K562 (cell line): Measurements from ENCODE around the gene RPL22. TPM values are rescaled to one million over a fixed set of nuclear protein-coding genes. Genes with fewer than 3 reads are reported as not detected.

Source experiments
- BRCA1 ChIP-seq, 2 experiments: fragments of 450-650 bp in 1 of 2; sonication (generic) in 1 of 2; formaldehyde crosslinking in 1 of 2; IDR thresholded peaks; 2 replicates each; pipeline versions ENCODE4 v1.5.0 to v1.6.1; 2017 to 2020; ENCODE audit warnings: mild to moderate bottlenecking in 1 of 2, missing genetic modification reagents in 1 of 2
- DPF2 ChIP-seq: fragments of 450-650 bp; IDR thresholded peaks from 2 replicates; pipeline ENCODE4 v1.6.1; 2016
- ETS2 ChIP-seq: IDR thresholded peaks from 2 replicates; pipeline ENCODE4 v1.6.1; 2016; ENCODE audit warnings: borderline replicate concordance, missing genetic modification characterization, mild to moderate bottlenecking, moderate library complexity, missing compliant biosample characterization; ENCODE audit not compliant: poor library complexity, severe bottlenecking
- FIP1L1 ChIP-seq: fragments of 200-400 bp; formaldehyde crosslinking; IDR thresholded peaks from 2 replicates; pipeline ENCODE4 v1.6.1; 2018; ENCODE audit warnings: mild to moderate bottlenecking, low read depth, low read length; ENCODE audit not compliant: poor library complexity, severe bottlenecking
- FOXK1 ChIP-seq: sonication (generic); formaldehyde crosslinking; IDR thresholded peaks from 2 replicates; pipeline ENCODE4 v1.8.0; 2022; ENCODE audit warnings: missing genetic modification reagents, mild to moderate bottlenecking, borderline replicate concordance
- GTF2E2 ChIP-seq: fragments of 200-800 bp; sonication (Bioruptor generic); IDR thresholded peaks from 2 replicates; pipeline ENCODE4 v1.6.1; 2016; ENCODE audit warnings: missing genetic modification characterization, missing compliant biosample characterization
- HBP1 ChIP-seq: fragments of 450-650 bp; formaldehyde crosslinking; IDR thresholded peaks from 2 replicates; pipeline ENCODE4 v1.4.0; 2022; ENCODE audit warnings: missing genetic modification characterization
- HNRNPK ChIP-seq: fragments of 200-400 bp; formaldehyde crosslinking; IDR thresholded peaks from one replicate; pipeline ENCODE4 v1.6.1; 2018; ENCODE audit warnings: mild to moderate bottlenecking, low read depth, low read length; ENCODE audit not compliant: poor library complexity, severe bottlenecking
- HOMEZ ChIP-seq: fragments of 250-450 bp; sonication (Bioruptor Pico); IDR thresholded peaks from 2 replicates; pipeline ENCODE4 v1.4.0; 2020; ENCODE audit warnings: mild to moderate bottlenecking, moderate library complexity
- PHF8 ChIP-seq: fragments of 200-600 bp; sonication (generic); IDR thresholded peaks from 2 replicates; pipeline ENCODE4 v1.6.1; 2012; ENCODE audit warnings: mixed run types, mild to moderate bottlenecking, inconsistent platforms, low read length, moderate library complexity, borderline replicate concordance
- POLR3A ChIP-seq: IDR thresholded peaks from 2 replicates; pipeline ENCODE4 v1.6.1; 2011; ENCODE audit warnings: borderline replicate concordance, mild to moderate bottlenecking, moderate library complexity; ENCODE audit not compliant: insufficient read length, insufficient read depth; ENCODE audit errors: extremely low read depth
- RBM25 ChIP-seq: fragments of 200-400 bp; formaldehyde crosslinking; IDR thresholded peaks from 2 replicates; pipeline ENCODE4 v1.6.1; 2018; ENCODE audit warnings: low read length, low read depth, moderate library complexity; ENCODE audit not compliant: severe bottlenecking
- RHOXF2B ChIP-seq: fragments of 250-450 bp; sonication (Bioruptor Pico); conservative IDR thresholded peaks from 2 replicates; pipeline ENCODE4 v1.5.1; 2021
- SMARCB1 ChIP-seq: IDR thresholded peaks from 2 replicates; pipeline ENCODE4 v1.6.1; 2011; ENCODE audit warnings: improper control_type of control experiment, low read depth; ENCODE audit not compliant: insufficient read length
- ZBTB9 ChIP-seq: fragments of 450-650 bp; formaldehyde crosslinking; IDR thresholded peaks from 2 replicates; pipeline ENCODE4 v1.4.0; 2020; ENCODE audit warnings: mild to moderate bottlenecking, moderate library complexity
- ZNF282 ChIP-seq: sonication (generic); formaldehyde crosslinking; IDR thresholded peaks from 2 replicates; pipeline ENCODE4 v1.8.1; 2023; ENCODE audit warnings: missing genetic modification reagents
- ZNF449 ChIP-seq: fragments of 250-450 bp; sonication (Bioruptor Pico); IDR thresholded peaks from 2 replicates; pipeline ENCODE4 v1.8.0; 2022; ENCODE audit warnings: moderate library complexity, mild to moderate bottlenecking, inconsistent platforms
- polyA plus RNA-seq, 8 experiments: library from polyadenylated mRNA; depleted of rRNA in 4 of 8; stranded (reverse) in 5 of 8; unstranded in 3 of 8; fragments of >200 nt; fragmentation: Nextera tagmentation in 2 of 8; fragmentation: Illumina TruSeq in 1 of 8; extraction: Ambion mirVana in 2 of 8; extraction: Trizol in 1 of 8; gene quantifications; 2 replicates each; pipeline versions ENCODE4 v1.2.1 to v1.2.3, GENCODE V29; 2011 to 2014; ENCODE audit warnings: inconsistent platforms in 1 of 8, missing spikeins in 1 of 8
- total RNA-seq, 7 experiments: library from RNA; depleted of rRNA in 6 of 7; stranded (reverse); fragments of >200 nt in 6 of 7; fragmentation: Illumina TruSeq in 2 of 7; extraction: Trizol in 2 of 7; gene quantifications; 2 replicates each; pipeline versions ENCODE4 v1.2.1 to v1.2.3, GENCODE V29; 2011 to 2021; ENCODE audit warnings: low replicate concordance in 1 of 7
- TF ChIP-seq, protein P1 (sequence below): sonication (generic); IDR thresholded peaks from 2 replicates; pipeline ENCODE4 v1.6.1; 2016

RPL22 gene
- total and polyA plus RNA-seq, 9 of the 15 experiments (the other 6 are each of a cell fraction or from before 2014, with no cell fraction given), result 467 to 1,165 (median 607) TPM

GRCh38 chr1:6234502-6235295 lies 35.3 kb upstream of the RPL22 start (continued):
- TF ChIP-seq GTF2E2 (tag), result no peak
- TF ChIP-seq BRCA1 (IDR thresholded peaks at IDR 0.05), result no peak
- no peak for TF ChIP-seq BRCA1 (CRISPR knock-in tag; IDR thresholded peaks at IDR 0.05)
- no peak for TF ChIP-seq HBP1 (CRISPR knock-in tag)
- TF ChIP-seq RHOXF2B (CRISPR knock-in tag), result no peak
- TF ChIP-seq, protein P1, sequence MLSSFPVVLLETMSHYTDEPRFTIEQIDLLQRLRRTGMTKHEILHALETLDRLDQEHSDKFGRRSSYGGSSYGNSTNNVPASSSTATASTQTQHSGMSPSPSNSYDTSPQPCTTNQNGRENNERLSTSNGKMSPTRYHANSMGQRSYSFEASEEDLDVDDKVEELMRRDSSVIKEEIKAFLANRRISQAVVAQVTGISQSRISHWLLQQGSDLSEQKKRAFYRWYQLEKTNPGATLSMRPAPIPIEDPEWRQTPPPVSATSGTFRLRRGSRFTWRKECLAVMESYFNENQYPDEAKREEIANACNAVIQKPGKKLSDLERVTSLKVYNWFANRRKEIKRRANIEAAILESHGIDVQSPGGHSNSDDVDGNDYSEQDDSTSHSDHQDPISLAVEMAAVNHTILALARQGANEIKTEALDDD, result peak; percentile 15; the same call in 1 of the 2 replicates
- TF ChIP-seq ZNF449 (CRISPR knock-in tag), result no peak
- TF ChIP-seq PHF8, result no peak
- peak; percentile 91 for TF ChIP-seq RBM25
- no peak for TF ChIP-seq HNRNPK
- no peak for TF ChIP-seq SMARCB1
- TF ChIP-seq HOMEZ (CRISPR knock-in tag), result no peak
- TF ChIP-seq FIP1L1, result no peak
- no peak for TF ChIP-seq FOXK1 (CRISPR knock-in tag)
- no peak for TF ChIP-seq ZBTB9
- TF ChIP-seq ZNF282 (CRISPR knock-in tag), result peak; percentile 57; the same call in 1 of the 2 replicates
- TF ChIP-seq POLR3A, result no peak
- no peak for TF ChIP-seq ETS2 (tag)
- TF ChIP-seq DPF2, result peak; percentile 35; the same call in 1 of the 2 replicates
